Activated CD4-positive, alpha-beta memory T cell treated with anti-CD3 and anti-CD28 coated beads, Interleukin-2, amount 10 ng/mL, durations not matched to agents 7 days and 5 days (primary cell): ENCODE results near the gene TBX2. TPM values are rescaled to one million over a fixed set of nuclear protein-coding genes. Genes with fewer than 3 reads are reported as not detected.

ENCODE experiments used
- CTCF ChIA-PET: fragments of 350-600 bp; sonication (Branson Sonifier 250); formaldehyde crosslinking; loops from one replicate; lab custom pipeline; 2021; ENCODE audit warnings: antibody characterized with exemption, inconsistent platforms; lab: Charles Lee
- POLR2A ChIA-PET: fragments of 350-600 bp; sonication (Branson Sonifier 250); formaldehyde crosslinking; loops from one replicate; lab custom pipeline; 2021; ENCODE audit warnings: antibody characterized with exemption; lab: Charles Lee
- DNase-seq: peaks from one replicate; pipeline ENCODE4 v3.0.0-alpha.2; 2020
- H3K27ac Mint-ChIP-seq: one replicate; pipeline ENCODE4 v1.8.0; 2021; ENCODE audit warnings: mild to moderate bottlenecking, mixed read lengths
- H3K27me3 Mint-ChIP-seq: one replicate; pipeline ENCODE4 v1.8.0; 2021; ENCODE audit warnings: mixed read lengths
- H3K36me3 Mint-ChIP-seq: one replicate; pipeline ENCODE4 v1.8.0; 2021; ENCODE audit warnings: low read depth, mixed read lengths
- H3K4me1 Mint-ChIP-seq: one replicate; pipeline ENCODE4 v1.8.0; 2021; ENCODE audit warnings: mixed read lengths
- H3K4me3 Mint-ChIP-seq: one replicate; pipeline ENCODE4 v1.8.0; 2021; ENCODE audit warnings: mild to moderate bottlenecking, mixed read lengths
- H3K9me3 Mint-ChIP-seq: one replicate; pipeline ENCODE4 v1.8.0; 2021; ENCODE audit warnings: mixed read lengths
- total RNA-seq, 2 experiments: library from RNA; stranded (reverse); gene quantifications; one replicate each; pipeline ENCODE4 v1.2.3, GENCODE V29; 2021

The TBX2 gene
- total RNA-seq, 2 experiments from 2014 or later = not detected

DNA sequence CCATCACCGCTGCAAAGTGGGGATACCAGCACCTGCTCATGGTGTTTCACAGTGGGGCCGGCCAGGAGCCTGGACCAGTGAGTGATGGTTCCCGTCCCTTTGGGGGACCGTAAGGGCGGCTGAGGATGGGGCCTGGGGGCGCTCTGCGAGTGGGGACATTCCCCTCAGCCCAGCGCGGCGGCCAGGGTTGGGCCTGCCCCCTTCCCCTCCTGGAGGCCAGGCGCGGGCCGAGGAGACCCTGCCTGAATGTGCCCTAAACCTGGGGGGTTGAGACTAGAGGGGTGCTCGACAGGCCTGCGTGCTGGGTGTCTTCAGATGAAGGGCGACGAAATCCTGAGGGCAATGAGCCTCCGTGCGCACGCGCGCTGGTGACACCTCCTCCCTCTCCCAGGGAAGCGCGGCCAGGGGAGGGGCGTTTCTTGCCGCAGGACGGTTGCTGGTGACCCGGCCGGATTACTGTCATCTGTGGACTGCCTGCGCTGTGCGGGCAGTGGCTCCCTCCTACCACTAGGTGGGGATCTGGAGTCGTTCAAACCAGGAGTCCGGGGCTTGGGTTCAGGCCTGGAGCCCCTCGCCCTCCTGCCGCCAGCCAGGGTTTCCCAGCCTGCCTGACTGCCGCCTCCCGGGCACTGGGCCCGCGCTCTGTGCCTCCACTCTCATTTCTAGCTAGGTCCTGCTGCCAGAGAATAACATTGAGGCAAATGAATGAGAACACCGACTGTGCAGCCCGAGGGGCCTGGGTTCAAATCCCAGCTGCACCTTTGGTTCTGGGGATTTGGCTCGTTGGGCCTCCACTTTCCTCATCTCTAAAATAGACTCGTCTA lies 17.1 kb downstream of the TBX2 start:
- Mint-ChIP-seq H3K27me3 (peaks cover 38% of the 10 kb centered on the region), H3K36me3 (no peaks in the 10 kb centered on the region), H3K4me1 (peaks cover 6% of the 10 kb centered on the region), H3K27ac (no peak overlapping the region), H3K9me3 (no peaks in the 10 kb centered on the region), H3K4me3 (no peak overlapping the region)
- ChIA-PET CTCF (interaction anchor here (1.2 kb wide), 1 partner anchor 78 kb away, joined by 3 read pairs; no protein-coding TSS in a partner anchor), POLR2A (no interaction called here)
- DNase-seq = peak; percentile 66

DNA sequence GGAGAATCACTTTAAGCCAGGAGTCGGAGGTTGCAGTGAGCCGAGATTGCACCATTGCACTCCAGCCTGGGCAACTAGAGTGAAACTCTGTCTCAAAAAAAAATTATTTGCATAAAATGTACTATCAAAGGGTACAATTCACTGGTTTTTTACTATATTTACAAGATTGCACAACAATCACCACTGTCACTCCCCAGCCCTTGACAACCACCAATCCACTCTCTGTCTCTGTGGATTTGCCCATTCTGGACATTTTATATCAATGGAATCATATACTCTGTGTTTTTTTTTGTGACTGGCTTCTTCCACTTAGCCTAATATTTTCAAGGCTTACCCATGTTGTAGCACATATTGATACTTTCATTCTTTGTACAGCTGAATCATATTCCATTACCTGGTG lies 18.8 kb downstream of the TBX2 start:
- ChIA-PET POLR2A (no interaction called here), CTCF (no interaction called here)
- Mint-ChIP-seq H3K4me1 (peaks cover 4% of the 10 kb centered on the region), H3K36me3 (no peaks in the 10 kb centered on the region), H3K27ac (no peak overlapping the region), H3K9me3 (no peaks in the 10 kb centered on the region), H3K27me3 (peaks cover 43% of the 10 kb centered on the region), H3K4me3 (no peak overlapping the region)
- DNase-seq = no peak

- no peak overlapping the region for H3K4me3 Mint-ChIP-seq
- peaks cover 44% of the 10 kb centered on the region for H3K27me3 Mint-ChIP-seq
- no peaks in the 10 kb centered on the region for H3K36me3 Mint-ChIP-seq
- peaks cover 4% of the 10 kb centered on the region for H3K4me1 Mint-ChIP-seq
- no peak overlapping the region for H3K27ac Mint-ChIP-seq
- POLR2A ChIA-PET = no interaction called here
- no peaks in the 10 kb centered on the region for H3K9me3 Mint-ChIP-seq
- no peak for DNase-seq
- CTCF ChIA-PET = no interaction called here
Measured at GRCh38 chr17:61419496-61420046, 19.9 kb downstream of the TBX2 start.

- no peak for DNase-seq
- Mint-ChIP-seq H3K36me3 (no peaks in the 10 kb centered on the region), H3K27ac (no peak overlapping the region), H3K4me3 (no peak overlapping the region), H3K27me3 (peaks cover 47% of the 10 kb centered on the region), H3K4me1 (peaks cover 4% of the 10 kb centered on the region), H3K9me3 (no peaks in the 10 kb centered on the region)
- ChIA-PET POLR2A (no interaction called here), CTCF (interaction anchor here (1.1 kb wide), 1 partner anchor 8 kb away, joined by 3 read pairs; no protein-coding TSS in a partner anchor)
Measured at GRCh38 chr17:61420052-61420451, 20.4 kb downstream of the TBX2 start.

- H3K27me3 Mint-ChIP-seq = peaks cover 44% of the 10 kb centered on the region
Measured at GRCh38 chr17:61420745-61421398, 21.2 kb downstream of the TBX2 start.

GRCh38 chr17:61421460-61421859 lies 21.8 kb downstream of the TBX2 start:
- Mint-ChIP-seq H3K27ac (no peak overlapping the region), H3K4me1 (peaks cover 4% of the 10 kb centered on the region), H3K36me3 (no peaks in the 10 kb centered on the region), H3K27me3 (peaks cover 44% of the 10 kb centered on the region), H3K9me3 (no peaks in the 10 kb centered on the region), H3K4me3 (no peak overlapping the region)
- DNase-seq = no peak
- POLR2A ChIA-PET = no interaction called here
- CTCF ChIA-PET = interaction anchor here (1.1 kb wide), 1 partner anchor 9 kb away, joined by 3 read pairs; no protein-coding TSS in a partner anchor

More at GRCh38 chr17:61420745-61421398, 21.2 kb downstream of the TBX2 start:
- H3K9me3 Mint-ChIP-seq = no peaks in the 10 kb centered on the region
- no peak overlapping the region for H3K4me3 Mint-ChIP-seq
- H3K27ac Mint-ChIP-seq = no peak overlapping the region
- peaks cover 4% of the 10 kb centered on the region for H3K4me1 Mint-ChIP-seq
- no peak for DNase-seq
- ChIA-PET CTCF (interaction anchor here (1.1 kb wide), 1 partner anchor 8 kb away, joined by 3 read pairs; no protein-coding TSS in a partner anchor), POLR2A (no interaction called here)
- H3K36me3 Mint-ChIP-seq = no peaks in the 10 kb centered on the region

DNA sequence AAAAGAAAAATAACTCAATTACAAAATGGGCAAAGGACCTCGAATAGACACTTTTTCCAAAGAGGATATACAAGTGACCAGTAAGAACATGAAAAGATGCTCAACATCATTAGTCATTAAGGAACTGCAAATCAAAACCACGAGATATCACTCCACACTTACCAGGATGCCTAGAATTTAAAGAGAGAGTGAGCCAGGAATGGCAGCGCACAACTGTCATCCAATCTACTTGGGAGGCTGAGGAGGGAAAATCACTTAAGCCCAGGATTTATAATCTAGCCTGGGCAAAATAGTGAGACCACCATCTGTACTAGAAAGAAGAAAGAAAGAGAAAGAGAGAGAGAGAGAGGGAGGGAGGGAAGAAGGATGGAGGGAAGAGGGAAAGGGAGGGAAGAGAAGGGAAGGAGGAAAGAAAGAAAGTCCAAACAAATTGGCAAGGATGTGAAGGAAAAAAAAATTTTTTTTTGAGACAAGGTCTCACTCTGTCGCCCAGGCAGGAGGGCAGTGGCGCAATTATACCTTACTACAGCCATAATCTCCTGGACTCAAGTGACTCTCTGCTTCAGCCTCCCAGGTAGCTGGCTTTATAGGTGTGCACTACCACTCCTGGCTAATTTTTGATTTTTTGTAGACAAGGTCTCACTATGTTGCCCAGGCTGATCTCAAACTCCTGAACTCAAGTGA lies 22.6 kb downstream of the TBX2 start:
- no peak for DNase-seq
- H3K9me3 Mint-ChIP-seq = no peaks in the 10 kb centered on the region
- H3K27ac Mint-ChIP-seq = no peak overlapping the region
- ChIA-PET CTCF (no interaction called here), POLR2A (no interaction called here)
- no peaks in the 10 kb centered on the region for H3K4me1 Mint-ChIP-seq
- H3K4me3 Mint-ChIP-seq = no peak overlapping the region
- peaks cover 43% of the 10 kb centered on the region for H3K27me3 Mint-ChIP-seq
- H3K36me3 Mint-ChIP-seq = no peaks in the 10 kb centered on the region

DNA sequence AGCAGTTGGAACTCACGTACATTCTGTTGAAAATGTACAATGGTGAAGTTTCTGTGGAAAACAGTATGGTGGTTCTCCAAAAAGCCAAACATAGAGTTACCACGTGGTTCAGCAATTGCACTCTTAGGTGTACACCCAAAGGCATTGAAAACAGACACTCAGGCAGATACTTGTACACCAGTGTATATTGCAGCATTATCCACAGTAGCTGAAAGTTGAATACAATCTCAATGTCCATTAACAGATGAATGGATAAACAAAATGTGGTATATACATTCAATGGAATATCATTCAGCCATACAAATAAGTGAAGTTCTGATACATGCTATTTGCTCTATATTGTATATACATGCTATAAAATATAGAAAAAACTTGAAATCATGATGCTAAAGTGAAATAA lies 23.2 kb downstream of the TBX2 start:
- ChIA-PET POLR2A (no interaction called here), CTCF (no interaction called here)
- no peaks in the 10 kb centered on the region for H3K4me1 Mint-ChIP-seq
- H3K36me3 Mint-ChIP-seq = no peaks in the 10 kb centered on the region
- H3K27ac Mint-ChIP-seq = no peak overlapping the region
- no peaks in the 10 kb centered on the region for H3K9me3 Mint-ChIP-seq
- DNase-seq = no peak
- H3K4me3 Mint-ChIP-seq = no peak overlapping the region
- H3K27me3 Mint-ChIP-seq = peaks cover 49% of the 10 kb centered on the region

DNA sequence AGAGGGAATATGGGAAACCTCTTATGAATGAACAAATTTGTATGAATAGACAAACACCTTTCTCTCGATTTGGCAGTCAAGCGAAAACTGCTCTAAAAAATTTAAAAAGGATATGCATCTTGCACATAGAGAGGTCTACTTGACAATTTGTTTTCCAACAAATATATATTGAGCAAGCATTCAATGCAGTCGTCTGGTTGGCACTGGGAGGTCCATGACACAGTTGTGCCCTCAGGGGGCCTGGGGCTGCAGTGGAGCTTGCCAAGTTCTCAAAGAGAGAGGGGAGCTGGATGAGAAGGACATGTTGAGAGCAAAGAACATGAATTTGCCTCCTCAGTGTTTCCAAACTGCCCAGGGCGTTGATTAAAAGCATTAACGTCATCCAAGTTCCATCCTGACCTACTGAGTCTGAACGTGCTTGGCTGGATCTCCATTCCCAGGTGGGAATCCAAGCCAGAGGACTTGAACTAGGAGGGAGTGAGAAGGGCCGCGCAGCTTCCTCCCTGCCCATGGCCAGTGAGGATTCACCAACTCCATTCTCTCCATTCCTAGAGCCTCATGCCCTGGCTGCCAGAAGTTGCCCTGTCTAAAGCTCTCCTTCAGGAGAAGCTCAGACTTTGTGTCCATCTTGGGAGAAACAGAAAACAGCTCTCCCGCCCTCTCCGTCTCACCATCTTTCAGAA lies 24.5 kb downstream of the TBX2 start:
- DNase-seq = no peak
- CTCF ChIA-PET = no interaction called here
- no peaks in the 10 kb centered on the region for H3K9me3 Mint-ChIP-seq
- no peaks in the 10 kb centered on the region for H3K36me3 Mint-ChIP-seq
- POLR2A ChIA-PET = no interaction called here
- H3K4me3 Mint-ChIP-seq = no peak overlapping the region
- no peak overlapping the region for H3K27ac Mint-ChIP-seq
- H3K27me3 Mint-ChIP-seq = peaks cover 45% of the 10 kb centered on the region
- no peaks in the 10 kb centered on the region for H3K4me1 Mint-ChIP-seq

DNA sequence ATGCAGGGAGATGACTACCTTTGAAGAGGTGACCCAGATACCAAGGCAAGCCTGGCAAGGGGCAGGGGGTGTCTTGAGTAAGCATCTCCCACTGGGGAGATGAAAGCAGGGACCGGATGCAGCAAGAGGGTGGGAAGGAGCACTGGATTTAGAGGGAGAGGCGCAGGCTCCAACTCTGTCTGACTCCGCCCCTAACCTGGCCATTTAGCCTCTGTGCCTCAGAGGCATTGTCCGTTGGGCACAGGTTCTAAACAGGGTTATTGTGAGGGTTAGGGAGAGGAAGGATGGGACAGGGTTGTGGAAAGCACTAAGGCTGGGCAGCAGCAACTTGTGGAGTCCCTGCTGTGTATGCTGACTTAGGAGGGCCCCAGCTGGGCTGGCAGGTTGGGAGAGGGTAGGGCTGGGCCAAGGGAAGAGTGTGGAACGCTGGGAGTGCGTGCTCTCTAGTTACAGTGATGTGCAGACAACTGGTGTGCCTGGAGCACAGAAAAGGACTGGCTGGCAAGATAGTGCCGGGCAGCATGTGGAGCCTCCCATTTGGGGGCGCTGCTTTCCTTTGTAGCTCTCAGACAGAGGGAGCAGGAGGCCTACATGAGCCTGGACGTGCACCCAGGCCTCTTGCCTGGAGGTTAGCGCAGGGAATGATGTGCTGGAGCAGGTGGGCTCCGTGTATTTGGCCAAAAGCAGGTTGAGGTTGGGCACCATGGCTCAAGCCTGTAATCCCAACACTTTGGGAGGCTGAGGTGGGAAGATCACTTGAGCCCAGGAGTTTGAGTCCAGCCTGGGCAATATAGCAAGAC lies 26.2 kb downstream of the TBX2 start:
- POLR2A ChIA-PET = no interaction called here
- H3K27me3 Mint-ChIP-seq = peaks cover 40% of the 10 kb centered on the region
- CTCF ChIA-PET = no interaction called here
- DNase-seq = no peak
- H3K27ac Mint-ChIP-seq = no peak overlapping the region
- no peaks in the 10 kb centered on the region for H3K9me3 Mint-ChIP-seq
- H3K36me3 Mint-ChIP-seq = no peaks in the 10 kb centered on the region
- no peak overlapping the region for H3K4me3 Mint-ChIP-seq
- H3K4me1 Mint-ChIP-seq = no peaks in the 10 kb centered on the region

- ChIA-PET CTCF (no interaction called here), POLR2A (no interaction called here)
- Mint-ChIP-seq H3K27me3 (peaks cover 35% of the 10 kb centered on the region), H3K4me1 (no peaks in the 10 kb centered on the region), H3K36me3 (no peaks in the 10 kb centered on the region), H3K9me3 (no peaks in the 10 kb centered on the region), H3K27ac (no peak overlapping the region), H3K4me3 (no peak overlapping the region)
- DNase-seq = no peak
Measured at GRCh38 chr17:61426482-61427304, 27.1 kb downstream of the TBX2 start.
